Measurements from ENCODE around the gene PFDN6. TPM values are rescaled to one million over a fixed set of nuclear protein-coding genes. Genes with fewer than 3 reads are reported as not detected.

Gene PFDN6
- total and polyA plus RNA-seq, 9 of the 15 experiments (the other 6 are each of a cell fraction or from before 2014, with no cell fraction given): 6.8 to 475 (median 216) TPM

DNA sequence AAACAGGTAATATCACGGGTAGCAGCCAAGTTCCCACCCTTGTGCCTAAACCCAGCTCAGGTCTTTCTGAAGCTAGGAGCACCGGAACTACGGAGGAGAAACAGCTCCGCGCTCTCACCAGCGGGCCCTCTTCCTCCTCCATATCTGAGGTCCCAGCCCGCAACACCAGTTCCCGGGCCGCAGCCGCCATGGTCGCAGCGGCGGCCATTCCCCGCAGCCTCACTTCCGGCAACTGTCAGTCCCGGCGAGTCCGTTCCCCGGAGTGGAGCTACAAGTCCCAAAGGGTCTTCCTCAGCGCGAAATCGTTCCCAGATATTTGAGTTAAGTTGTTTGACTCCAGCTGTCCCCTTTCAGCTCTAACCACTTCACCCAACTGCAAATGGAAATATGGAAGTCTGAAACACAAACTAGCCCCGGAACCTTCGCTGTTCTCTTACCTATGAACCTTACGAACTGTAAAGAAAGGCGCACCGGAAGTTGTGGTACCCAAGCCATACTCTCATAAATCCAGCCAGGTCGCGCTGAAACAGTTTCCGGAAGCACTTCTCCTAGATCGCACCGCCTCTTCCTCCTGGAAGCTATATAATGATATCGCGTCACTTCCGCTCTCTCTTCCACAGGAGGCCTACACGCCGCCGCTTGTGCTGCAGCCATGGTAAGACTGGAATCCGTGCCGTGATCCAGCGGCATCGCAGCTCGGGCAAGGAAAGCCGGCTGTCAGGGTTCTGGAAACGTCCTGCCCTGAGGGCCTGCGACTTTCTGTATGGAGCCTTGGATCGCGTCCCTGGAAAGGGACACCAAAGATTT lies 17.7 kb upstream of the PFDN6 start, which contains the start of the genes RPS18 and VPS52 (continued):
- peak; percentile 90; the same call in 1 of the 2 replicates for TF ChIP-seq ZNF644 (tag; IDR thresholded peaks at IDR 0.05; ENCODE audit: low read depth)
- peak; percentile 47 for TF ChIP-seq XRCC5 (IDR thresholded peaks at IDR 0.05; ENCODE audit: low read depth, low read length)
- 0 out of 2 replicates have a peak, but pooled peaks have one; percentile 12 for TF ChIP-seq SMARCE1 (IDR thresholded peaks at IDR 0.05)
- TF ChIP-seq, protein P1, sequence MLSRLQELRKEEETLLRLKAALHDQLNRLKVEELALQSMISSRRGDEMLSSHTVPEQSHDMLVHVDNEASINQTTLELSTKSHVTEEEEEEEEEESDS (CRISPR knock-in tag; IDR thresholded peaks at IDR 0.05): no peak
- TF ChIP-seq, protein P2, sequence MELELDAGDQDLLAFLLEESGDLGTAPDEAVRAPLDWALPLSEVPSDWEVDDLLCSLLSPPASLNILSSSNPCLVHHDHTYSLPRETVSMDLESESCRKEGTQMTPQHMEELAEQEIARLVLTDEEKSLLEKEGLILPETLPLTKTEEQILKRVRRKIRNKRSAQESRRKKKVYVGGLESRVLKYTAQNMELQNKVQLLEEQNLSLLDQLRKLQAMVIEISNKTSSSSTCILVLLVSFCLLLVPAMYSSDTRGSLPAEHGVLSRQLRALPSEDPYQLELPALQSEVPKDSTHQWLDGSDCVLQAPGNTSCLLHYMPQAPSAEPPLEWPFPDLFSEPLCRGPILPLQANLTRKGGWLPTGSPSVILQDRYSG (tag; conservative IDR thresholded peaks at IDR 0.05; ENCODE audit: low read depth): 0 out of 2 replicates have a peak, but pooled peaks have one; percentile 68
- TF ChIP-seq KLF16 (IDR thresholded peaks at IDR 0.05): no peak
- TF ChIP-seq, protein P3, sequence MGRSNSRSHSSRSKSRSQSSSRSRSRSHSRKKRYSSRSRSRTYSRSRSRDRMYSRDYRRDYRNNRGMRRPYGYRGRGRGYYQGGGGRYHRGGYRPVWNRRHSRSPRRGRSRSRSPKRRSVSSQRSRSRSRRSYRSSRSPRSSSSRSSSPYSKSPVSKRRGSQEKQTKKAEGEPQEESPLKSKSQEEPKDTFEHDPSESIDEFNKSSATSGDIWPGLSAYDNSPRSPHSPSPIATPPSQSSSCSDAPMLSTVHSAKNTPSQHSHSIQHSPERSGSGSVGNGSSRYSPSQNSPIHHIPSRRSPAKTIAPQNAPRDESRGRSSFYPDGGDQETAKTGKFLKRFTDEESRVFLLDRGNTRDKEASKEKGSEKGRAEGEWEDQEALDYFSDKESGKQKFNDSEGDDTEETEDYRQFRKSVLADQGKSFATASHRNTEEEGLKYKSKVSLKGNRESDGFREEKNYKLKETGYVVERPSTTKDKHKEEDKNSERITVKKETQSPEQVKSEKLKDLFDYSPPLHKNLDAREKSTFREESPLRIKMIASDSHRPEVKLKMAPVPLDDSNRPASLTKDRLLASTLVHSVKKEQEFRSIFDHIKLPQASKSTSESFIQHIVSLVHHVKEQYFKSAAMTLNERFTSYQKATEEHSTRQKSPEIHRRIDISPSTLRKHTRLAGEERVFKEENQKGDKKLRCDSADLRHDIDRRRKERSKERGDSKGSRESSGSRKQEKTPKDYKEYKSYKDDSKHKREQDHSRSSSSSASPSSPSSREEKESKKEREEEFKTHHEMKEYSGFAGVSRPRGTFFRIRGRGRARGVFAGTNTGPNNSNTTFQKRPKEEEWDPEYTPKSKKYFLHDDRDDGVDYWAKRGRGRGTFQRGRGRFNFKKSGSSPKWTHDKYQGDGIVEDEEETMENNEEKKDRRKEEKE (IDR thresholded peaks at IDR 0.05; ENCODE audit: borderline replicate concordance in 1 of 2, control insufficient read depth in 1 of 2, low read depth in 2 of 2, low read length in 1 of 2): peak in 1 of 2 experiments; percentile 12; a peak in 1 of 4 replicates
- TF ChIP-seq FOXJ3 (CRISPR knock-in tag; IDR thresholded peaks at IDR 0.05): no peak
- peak; percentile 82 for TF ChIP-seq CTBP1 (IDR thresholded peaks at IDR 0.05; ENCODE audit: borderline replicate concordance)
- TF ChIP-seq, protein P4, sequence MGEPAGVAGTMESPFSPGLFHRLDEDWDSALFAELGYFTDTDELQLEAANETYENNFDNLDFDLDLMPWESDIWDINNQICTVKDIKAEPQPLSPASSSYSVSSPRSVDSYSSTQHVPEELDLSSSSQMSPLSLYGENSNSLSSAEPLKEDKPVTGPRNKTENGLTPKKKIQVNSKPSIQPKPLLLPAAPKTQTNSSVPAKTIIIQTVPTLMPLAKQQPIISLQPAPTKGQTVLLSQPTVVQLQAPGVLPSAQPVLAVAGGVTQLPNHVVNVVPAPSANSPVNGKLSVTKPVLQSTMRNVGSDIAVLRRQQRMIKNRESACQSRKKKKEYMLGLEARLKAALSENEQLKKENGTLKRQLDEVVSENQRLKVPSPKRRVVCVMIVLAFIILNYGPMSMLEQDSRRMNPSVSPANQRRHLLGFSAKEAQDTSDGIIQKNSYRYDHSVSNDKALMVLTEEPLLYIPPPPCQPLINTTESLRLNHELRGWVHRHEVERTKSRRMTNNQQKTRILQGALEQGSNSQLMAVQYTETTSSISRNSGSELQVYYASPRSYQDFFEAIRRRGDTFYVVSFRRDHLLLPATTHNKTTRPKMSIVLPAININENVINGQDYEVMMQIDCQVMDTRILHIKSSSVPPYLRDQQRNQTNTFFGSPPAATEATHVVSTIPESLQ (CRISPR knock-in tag; IDR thresholded peaks at IDR 0.05): no peak; the same call in none of the 2 replicates
- no peak for TF ChIP-seq DLX4 (CRISPR knock-in tag; IDR thresholded peaks at IDR 0.05)
- TF ChIP-seq KHSRP (IDR thresholded peaks at IDR 0.05): no peak
- 0 out of 2 replicates have a peak, but pooled peaks have one; percentile 51 for TF ChIP-seq ZSCAN29 (IDR thresholded peaks at IDR 0.05)
- no peak for TF ChIP-seq ARID2 (IDR thresholded peaks at IDR 0.05)
- peak; percentile 71 for TF ChIP-seq MECOM (CRISPR knock-in tag; IDR thresholded peaks at IDR 0.05)
- TF ChIP-seq TAF1 (IDR thresholded peaks at IDR 0.05; ENCODE audit: control insufficient read depth, extremely low read depth, insufficient read depth, low read length, severe bottlenecking): peak; percentile 96
- peak; percentile 81 for TF ChIP-seq HDAC8 (tag; IDR thresholded peaks at IDR 0.05)
- TF ChIP-seq HINFP (tag; conservative IDR thresholded peaks at IDR 0.05; ENCODE audit: low read depth): no peak
- peak; percentile 73 for TF ChIP-seq NFIC (IDR thresholded peaks at IDR 0.05)
- TF ChIP-seq MCM5 (IDR thresholded peaks at IDR 0.05; ENCODE audit: low read depth): no peak

Measured in K562 (cell line).